Uterus (tissue), 2 donors: Measurements from ENCODE around the gene ZNF155.

Source experiments
- POLR2A ChIP-seq, 2 donors: fragments of 450-650 bp; IDR thresholded peaks; one replicate each; pipeline ENCODE4 v1.6.1; 2016; ENCODE audit warnings: antibody characterized with exemption in 2 of 2, mild to moderate bottlenecking in 1 of 2, moderate library complexity in 1 of 2
- TF ChIP-seq, protein P1 (sequence below), 4 experiments: fragments of 200-600 bp in 2 of 4; fragments of 450-650 bp in 2 of 4; sonication (generic) in 2 of 4; IDR thresholded peaks; one replicate each; pipeline ENCODE4 v1.5.1; 2016 to 2019; ENCODE audit warnings: antibody characterized with exemption in 4 of 4, mild to moderate bottlenecking in 2 of 4, moderate library complexity in 1 of 4

GRCh38 chr19:43960411-43960810 is 23.6 kb upstream of the ZNF155 start:
- TF ChIP-seq, protein P1, sequence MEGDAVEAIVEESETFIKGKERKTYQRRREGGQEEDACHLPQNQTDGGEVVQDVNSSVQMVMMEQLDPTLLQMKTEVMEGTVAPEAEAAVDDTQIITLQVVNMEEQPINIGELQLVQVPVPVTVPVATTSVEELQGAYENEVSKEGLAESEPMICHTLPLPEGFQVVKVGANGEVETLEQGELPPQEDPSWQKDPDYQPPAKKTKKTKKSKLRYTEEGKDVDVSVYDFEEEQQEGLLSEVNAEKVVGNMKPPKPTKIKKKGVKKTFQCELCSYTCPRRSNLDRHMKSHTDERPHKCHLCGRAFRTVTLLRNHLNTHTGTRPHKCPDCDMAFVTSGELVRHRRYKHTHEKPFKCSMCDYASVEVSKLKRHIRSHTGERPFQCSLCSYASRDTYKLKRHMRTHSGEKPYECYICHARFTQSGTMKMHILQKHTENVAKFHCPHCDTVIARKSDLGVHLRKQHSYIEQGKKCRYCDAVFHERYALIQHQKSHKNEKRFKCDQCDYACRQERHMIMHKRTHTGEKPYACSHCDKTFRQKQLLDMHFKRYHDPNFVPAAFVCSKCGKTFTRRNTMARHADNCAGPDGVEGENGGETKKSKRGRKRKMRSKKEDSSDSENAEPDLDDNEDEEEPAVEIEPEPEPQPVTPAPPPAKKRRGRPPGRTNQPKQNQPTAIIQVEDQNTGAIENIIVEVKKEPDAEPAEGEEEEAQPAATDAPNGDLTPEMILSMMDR (IDR thresholded peaks at IDR 0.05), result no peak
- TF ChIP-seq POLR2A (IDR thresholded peaks at IDR 0.05), result no peak
